ENCODE results near the gene AGRP.

AGRP gene

DNA sequence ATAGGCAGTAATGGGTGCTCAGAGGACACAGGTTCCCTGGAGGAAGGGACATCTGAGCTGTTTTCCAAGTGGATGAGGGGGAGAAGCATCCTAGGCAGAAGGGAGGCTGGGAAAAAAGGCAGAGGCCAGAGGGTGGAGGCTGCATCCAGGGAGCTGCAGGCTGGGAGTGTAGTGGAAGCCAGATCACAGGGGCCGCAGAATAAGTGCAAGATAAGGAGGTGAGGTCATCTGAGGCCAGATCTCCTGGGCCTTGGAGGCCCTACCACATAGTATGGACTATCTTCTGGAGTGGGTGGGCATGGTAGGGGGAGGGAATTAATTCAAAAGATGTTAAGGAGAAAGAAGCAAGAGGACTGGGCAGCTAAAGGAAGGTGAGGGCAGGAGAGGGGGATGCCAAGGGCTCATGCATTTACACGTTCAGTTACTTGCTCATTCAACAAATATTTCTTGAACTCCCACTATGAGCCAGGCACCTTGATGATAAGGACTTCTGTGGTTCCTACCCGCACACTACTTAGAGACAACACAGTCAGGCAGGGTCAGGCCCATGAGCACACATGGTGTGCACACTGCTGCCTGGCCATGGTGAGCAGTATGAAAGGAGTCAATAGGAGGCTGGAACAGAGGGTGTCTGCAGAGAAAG, 42.9 kb upstream of the AGRP start:
- DNase-seq (ENCODE audit: low read depth): peak; percentile 48
- TF ChIP-seq, protein P1, sequence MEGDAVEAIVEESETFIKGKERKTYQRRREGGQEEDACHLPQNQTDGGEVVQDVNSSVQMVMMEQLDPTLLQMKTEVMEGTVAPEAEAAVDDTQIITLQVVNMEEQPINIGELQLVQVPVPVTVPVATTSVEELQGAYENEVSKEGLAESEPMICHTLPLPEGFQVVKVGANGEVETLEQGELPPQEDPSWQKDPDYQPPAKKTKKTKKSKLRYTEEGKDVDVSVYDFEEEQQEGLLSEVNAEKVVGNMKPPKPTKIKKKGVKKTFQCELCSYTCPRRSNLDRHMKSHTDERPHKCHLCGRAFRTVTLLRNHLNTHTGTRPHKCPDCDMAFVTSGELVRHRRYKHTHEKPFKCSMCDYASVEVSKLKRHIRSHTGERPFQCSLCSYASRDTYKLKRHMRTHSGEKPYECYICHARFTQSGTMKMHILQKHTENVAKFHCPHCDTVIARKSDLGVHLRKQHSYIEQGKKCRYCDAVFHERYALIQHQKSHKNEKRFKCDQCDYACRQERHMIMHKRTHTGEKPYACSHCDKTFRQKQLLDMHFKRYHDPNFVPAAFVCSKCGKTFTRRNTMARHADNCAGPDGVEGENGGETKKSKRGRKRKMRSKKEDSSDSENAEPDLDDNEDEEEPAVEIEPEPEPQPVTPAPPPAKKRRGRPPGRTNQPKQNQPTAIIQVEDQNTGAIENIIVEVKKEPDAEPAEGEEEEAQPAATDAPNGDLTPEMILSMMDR (conservative IDR thresholded peaks at IDR 0.05; ENCODE audit: low read depth, low read length): no peak
- H3K4me3 ChIP-seq (ENCODE audit: low read depth, low read length): no peak overlapping the region

DNA sequence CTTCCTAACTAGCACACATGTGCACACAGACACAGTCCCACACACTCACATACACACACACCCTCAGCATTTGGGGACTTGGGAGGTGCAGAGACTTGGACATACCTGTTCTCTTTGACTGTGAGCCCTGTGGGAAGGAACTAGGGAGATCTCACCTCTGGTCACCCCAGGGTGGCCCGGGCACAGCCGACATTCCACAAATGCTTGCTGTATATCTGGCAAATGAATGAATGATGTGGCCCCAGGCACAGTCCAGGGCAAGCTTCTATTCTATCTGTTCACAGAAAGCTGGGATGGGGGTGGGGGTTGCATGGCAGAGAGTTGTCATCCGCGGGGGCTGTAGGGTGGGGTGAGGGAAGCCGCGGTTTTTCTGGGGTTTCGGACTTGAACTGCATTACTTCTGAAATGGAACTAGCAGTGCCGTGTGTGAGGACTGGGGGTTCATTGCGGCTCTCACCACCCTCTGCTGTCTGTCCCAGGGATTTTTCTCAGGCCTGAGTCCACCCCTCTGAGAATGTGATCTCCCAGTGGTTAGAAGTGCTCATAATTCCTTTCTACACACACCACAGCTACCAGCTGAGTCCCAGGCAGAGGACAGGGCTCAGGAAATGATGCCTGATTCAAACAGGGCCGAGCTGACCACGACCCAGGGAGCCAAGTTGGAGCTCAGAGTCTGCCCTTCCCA, 42.0 kb upstream of the AGRP start:
- peak; percentile 67 for DNase-seq (ENCODE audit: low read depth)
- no peak overlapping the region for H3K4me3 ChIP-seq (ENCODE audit: low read depth, low read length)
- TF ChIP-seq, protein P1 (conservative IDR thresholded peaks at IDR 0.05; ENCODE audit: low read depth, low read length): peak; percentile 44

DNA sequence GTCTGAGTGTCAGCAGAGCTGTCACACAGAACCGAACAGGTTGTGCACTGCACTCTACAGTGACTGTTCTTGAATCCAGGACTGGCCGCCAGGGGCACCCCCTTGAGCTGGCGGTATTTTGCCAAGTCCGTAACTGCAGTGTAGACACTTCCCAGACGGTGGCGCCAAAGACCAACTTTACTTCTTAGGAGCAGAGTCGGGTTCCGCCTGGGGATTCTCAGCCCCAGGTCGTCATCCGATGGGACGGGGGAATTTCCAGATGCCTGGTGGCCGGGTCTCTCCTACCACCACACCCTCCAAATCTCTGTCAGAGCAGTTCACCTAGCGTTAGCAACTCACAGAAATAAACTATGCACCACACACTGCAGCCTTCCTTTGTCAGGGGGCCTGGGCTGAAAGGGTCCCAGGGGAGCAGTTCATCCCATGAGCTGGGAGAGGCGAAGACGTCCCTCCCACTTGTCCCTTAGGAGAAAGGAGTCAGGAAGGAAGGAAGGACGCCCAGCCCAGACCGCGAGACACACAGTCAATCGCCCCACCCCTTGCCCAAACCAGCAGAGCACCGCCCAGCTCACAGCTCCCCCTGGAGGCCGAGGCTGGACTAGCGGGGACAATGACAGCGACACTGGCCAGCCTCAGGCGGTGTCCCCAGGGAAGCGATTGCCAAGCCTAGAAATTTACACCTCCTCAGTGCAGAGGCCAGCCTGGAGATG, 37.9 kb upstream of the AGRP start:
- peak overlapping the region; percentile 67 for H3K4me3 ChIP-seq (ENCODE audit: low read depth, low read length)
- DNase-seq (ENCODE audit: low read depth): peak; percentile 97
- TF ChIP-seq, protein P1 (conservative IDR thresholded peaks at IDR 0.05; ENCODE audit: low read depth, low read length): peak; percentile 95

DNA sequence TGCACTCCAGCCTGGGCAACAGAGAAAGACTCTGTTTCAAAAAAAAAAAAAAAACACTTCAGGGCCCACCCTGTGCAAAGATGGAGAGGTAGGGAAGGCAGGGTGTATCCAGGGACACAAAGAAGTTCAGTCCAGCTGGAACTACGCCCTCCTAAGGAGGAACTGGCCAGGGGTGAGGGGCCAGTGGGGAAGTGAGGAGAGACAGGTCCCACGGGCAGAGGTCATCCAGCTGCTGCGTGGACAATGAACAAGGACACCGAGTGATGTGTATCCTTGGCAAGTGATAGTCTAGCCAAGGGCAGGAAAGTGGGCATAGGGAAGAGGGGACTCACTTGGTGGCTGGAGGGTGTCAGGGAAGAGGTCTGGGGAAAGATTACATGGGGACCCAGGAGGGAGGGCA, 35.9 kb upstream of the AGRP start:
- no peak for DNase-seq (ENCODE audit: low read depth)
- H3K4me3 ChIP-seq (ENCODE audit: low read depth, low read length): no peak overlapping the region
- TF ChIP-seq, protein P1 (conservative IDR thresholded peaks at IDR 0.05; ENCODE audit: low read depth, low read length): no peak

DNA sequence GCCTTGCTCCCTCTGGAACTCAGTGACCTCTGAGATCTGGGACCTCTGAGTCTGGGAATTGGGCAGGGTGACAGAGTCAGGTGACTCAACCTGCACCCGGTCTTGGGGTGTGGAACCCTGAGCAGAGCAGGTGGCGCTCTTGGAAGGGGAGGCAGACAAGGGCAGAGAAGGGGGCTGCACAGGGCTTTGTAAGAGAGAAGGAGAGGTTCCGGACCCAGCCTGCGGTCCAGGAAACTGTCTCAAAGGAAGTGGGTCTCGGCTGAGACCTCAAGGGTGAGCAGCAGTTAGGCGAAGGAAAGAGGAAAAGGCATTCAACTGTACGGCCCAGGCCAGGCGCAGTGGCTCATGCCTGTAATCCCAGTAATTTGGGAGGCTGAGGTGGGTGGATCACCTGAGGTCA, 35.3 kb upstream of the AGRP start:
- TF ChIP-seq, protein P1 (conservative IDR thresholded peaks at IDR 0.05; ENCODE audit: low read depth, low read length): no peak
- no peak for DNase-seq (ENCODE audit: low read depth)
- no peak overlapping the region for H3K4me3 ChIP-seq (ENCODE audit: low read depth, low read length)

DNA sequence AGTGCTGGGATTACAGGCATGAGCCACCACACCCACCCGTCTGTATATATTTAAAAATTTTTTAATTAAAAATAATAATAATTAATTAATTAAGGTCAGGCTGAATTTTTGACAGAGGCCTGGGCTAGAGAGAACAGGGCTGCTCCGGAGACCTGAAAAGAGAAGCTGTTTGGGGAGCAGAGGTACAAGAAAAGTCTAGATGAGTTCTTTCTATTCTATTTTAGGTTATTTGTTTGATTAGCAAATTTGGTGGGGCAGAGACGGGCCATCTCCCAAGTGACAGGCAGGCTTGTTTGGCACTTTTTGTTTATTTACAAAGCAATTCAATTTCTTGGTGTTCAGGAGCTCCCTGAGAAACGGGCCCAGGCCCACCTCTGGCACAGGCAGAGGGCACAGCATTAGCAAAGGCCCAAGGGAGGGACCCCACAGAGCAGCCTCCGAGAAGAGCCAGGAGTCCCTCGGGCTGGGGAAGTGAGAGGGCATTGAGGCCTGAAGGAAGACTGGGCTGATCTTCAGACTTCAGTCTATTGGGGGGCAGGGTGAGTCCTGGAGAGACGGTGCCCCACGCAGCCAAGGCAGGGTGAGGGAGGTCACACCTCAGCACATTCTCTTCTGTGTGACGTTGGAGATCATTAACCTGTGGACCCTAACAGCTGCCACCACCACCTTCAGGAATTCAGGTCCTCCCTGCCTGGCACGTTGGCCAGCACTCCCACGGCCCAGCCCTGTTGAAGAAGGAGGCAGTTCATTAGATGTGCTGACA, 34.5 kb upstream of the AGRP start:
- no peak overlapping the region for H3K4me3 ChIP-seq (ENCODE audit: low read depth, low read length)
- no peak for DNase-seq (ENCODE audit: low read depth)
- TF ChIP-seq, protein P1 (conservative IDR thresholded peaks at IDR 0.05; ENCODE audit: low read depth, low read length): no peak
